ENCODE measurements around the gene UBAP2L. TPM values are rescaled to one million over a fixed set of nuclear protein-coding genes. Genes with fewer than 3 reads are reported as not detected.
"Not testable (repeated sequence)": the region's sequence is repeated elsewhere in the genome, so short reads cannot be mapped to it uniquely, and the experiment has no call there.

The UBAP2L gene
- total RNA-seq, 1 donor from 2014 or later, result 61.7 TPM

DNA sequence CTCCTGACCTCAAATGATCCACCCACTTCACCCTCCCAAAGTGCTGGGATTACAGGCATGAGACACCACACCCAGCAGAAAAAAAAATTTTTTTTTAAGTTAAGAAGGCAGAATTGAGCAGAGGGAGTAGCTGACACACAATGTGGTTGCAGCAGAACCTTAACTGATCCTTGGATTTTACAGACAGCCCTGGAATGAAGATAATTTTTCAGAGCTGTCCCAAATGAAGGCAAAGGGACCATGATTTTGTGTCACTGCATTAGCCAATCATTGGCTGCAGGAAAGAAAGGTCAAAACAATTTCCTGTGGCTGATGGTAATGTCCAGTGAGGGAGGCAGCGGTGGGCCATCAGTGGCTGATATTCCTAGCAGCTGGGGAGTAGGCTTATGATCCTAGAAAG, 80.8 kb downstream of the UBAP2L start:
- Histone ChIP-seq H3K27me3 (ENCODE audit: control insufficient read depth, insufficient read depth, low read length) (no peaks in the 10 kb centered on the region), H3K36me3 (ENCODE audit: control insufficient read depth, insufficient read depth, low read length) (no peaks in the 10 kb centered on the region), H3K4me3 (ENCODE audit: low read depth, low read length) (no peak overlapping the region)
- DNase-seq (ENCODE audit: low read depth), result no peak
- TF ChIP-seq, protein P1, sequence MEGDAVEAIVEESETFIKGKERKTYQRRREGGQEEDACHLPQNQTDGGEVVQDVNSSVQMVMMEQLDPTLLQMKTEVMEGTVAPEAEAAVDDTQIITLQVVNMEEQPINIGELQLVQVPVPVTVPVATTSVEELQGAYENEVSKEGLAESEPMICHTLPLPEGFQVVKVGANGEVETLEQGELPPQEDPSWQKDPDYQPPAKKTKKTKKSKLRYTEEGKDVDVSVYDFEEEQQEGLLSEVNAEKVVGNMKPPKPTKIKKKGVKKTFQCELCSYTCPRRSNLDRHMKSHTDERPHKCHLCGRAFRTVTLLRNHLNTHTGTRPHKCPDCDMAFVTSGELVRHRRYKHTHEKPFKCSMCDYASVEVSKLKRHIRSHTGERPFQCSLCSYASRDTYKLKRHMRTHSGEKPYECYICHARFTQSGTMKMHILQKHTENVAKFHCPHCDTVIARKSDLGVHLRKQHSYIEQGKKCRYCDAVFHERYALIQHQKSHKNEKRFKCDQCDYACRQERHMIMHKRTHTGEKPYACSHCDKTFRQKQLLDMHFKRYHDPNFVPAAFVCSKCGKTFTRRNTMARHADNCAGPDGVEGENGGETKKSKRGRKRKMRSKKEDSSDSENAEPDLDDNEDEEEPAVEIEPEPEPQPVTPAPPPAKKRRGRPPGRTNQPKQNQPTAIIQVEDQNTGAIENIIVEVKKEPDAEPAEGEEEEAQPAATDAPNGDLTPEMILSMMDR (IDR thresholded peaks at IDR 0.05; ENCODE audit: insufficient read depth, low read length, poor library complexity, severe bottlenecking), result no peak

- no peaks in the 10 kb centered on the region for H3K36me3 ChIP-seq (ENCODE audit: control insufficient read depth, insufficient read depth, low read length)
- no peak overlapping the region for H3K4me3 ChIP-seq (ENCODE audit: low read depth, low read length)
- H3K27me3 ChIP-seq (ENCODE audit: control insufficient read depth, insufficient read depth, low read length), result no peaks in the 10 kb centered on the region
- no peak for DNase-seq (ENCODE audit: low read depth)
- TF ChIP-seq, protein P1 (IDR thresholded peaks at IDR 0.05; ENCODE audit: insufficient read depth, low read length, poor library complexity, severe bottlenecking), result no peak
These were observed 84.0 kb downstream of the UBAP2L start for GRCh38 chr1:154304664-154305337.

- TF ChIP-seq, protein P1 (IDR thresholded peaks at IDR 0.05; ENCODE audit: insufficient read depth, low read length, poor library complexity, severe bottlenecking), result no peak
- no peak for DNase-seq (ENCODE audit: low read depth)
- no peaks in the 10 kb centered on the region for H3K27me3 ChIP-seq (ENCODE audit: control insufficient read depth, insufficient read depth, low read length)
- H3K4me3 ChIP-seq (ENCODE audit: low read depth, low read length), result no peak overlapping the region
- H3K36me3 ChIP-seq (ENCODE audit: control insufficient read depth, insufficient read depth, low read length), result no peaks in the 10 kb centered on the region
These were observed 85.4 kb downstream of the UBAP2L start for GRCh38 chr1:154306151-154306550.

DNA sequence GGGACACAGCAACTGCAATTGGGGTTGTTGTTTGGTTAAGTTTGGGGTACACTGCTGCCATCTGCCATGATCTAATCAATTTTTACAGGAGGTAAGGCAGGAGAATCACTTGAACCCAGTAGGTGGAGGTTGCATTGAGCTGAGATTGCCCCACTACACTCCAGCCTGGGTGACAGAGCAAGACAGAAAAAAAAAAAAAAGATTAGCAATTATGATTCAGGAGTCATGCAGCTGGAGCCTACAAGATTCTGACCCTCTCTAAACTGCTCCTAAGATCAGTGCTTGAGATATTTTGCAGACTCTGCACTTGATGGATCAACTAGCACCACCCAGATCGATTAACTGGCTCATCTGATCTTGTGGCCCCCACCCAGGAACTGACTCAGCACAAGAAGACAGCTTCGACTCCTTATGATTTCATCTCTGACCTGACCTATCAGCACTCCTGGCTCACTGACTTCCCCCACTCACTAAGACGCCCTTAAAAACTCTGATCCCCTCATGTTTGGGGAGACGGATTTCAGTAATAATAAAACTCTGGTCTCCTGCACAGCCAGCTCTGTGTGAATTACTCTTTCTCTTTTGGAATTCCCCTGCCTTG, 87.0 kb downstream of the UBAP2L start:
- not testable (repeated sequence) for DNase-seq (ENCODE audit: low read depth); H3K36me3 ChIP-seq (ENCODE audit: control insufficient read depth, insufficient read depth, low read length)

GRCh38 chr1:154309136-154309535, 88.4 kb downstream of the UBAP2L start:
- not testable (repeated sequence) for DNase-seq (ENCODE audit: low read depth); H3K4me3 ChIP-seq (ENCODE audit: low read depth, low read length); H3K36me3 ChIP-seq (ENCODE audit: control insufficient read depth, insufficient read depth, low read length); H3K27me3 ChIP-seq (ENCODE audit: control insufficient read depth, insufficient read depth, low read length)

More for the DNA sequence above, 87.0 kb downstream of the UBAP2L start:
- H3K27me3 ChIP-seq (ENCODE audit: control insufficient read depth, insufficient read depth, low read length); H3K4me3 ChIP-seq (ENCODE audit: low read depth, low read length): not testable (repeated sequence)

DNA sequence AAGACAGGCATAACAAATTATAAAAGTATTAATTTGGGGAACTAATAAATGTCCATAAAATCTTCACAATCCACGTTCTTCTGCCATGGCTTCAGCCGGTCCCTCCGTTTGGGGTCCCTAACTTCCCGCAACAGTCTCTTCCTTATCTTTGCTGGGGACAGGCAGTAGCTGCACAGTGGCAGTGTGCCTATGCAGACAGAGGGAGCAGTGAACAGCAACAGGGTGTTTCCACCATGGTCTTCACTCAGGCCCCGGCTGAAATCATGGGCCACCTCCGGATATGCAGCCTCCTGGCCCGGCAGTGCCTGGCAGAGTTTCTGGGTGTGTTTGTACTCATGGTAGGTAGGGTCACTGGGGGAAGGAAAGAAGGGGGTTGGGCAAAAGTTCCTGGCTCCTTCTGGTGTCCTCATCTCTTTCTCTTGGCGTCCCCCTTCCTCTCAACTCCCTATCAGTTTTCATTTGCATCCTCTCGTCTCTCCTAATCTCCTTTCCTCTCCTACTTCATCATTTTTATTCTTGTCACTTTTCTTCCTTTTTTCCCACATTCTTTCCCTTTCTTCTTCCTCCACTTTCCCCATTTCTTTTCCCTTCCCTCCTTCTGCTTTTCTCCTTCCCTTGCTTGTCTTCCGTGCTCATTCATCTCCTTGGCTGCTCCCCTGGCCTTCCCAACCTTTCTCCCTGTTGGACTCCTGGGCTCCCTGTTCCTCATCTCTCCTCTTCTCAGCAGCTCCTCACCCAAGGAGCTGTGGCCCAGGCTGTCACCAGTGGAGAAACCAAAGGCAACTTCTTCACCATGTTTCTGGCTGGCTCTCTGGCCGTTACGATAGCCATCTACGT, 91.7 kb downstream of the UBAP2L start:
- not testable (repeated sequence) for H3K27me3 ChIP-seq (ENCODE audit: control insufficient read depth, insufficient read depth, low read length); H3K36me3 ChIP-seq (ENCODE audit: control insufficient read depth, insufficient read depth, low read length); DNase-seq (ENCODE audit: low read depth); H3K4me3 ChIP-seq (ENCODE audit: low read depth, low read length)

- H3K27me3 ChIP-seq (ENCODE audit: control insufficient read depth, insufficient read depth, low read length), result no peaks in the 10 kb centered on the region
- no peak overlapping the region for H3K4me3 ChIP-seq (ENCODE audit: low read depth, low read length)
- DNase-seq (ENCODE audit: low read depth), result no peak
- TF ChIP-seq, protein P1 (IDR thresholded peaks at IDR 0.05; ENCODE audit: insufficient read depth, low read length, poor library complexity, severe bottlenecking), result no peak
- no peaks in the 10 kb centered on the region for H3K36me3 ChIP-seq (ENCODE audit: control insufficient read depth, insufficient read depth, low read length)
These were observed 92.3 kb downstream of the UBAP2L start for GRCh38 chr1:154313066-154313356.

- H3K27me3 ChIP-seq (ENCODE audit: control insufficient read depth, insufficient read depth, low read length); H3K36me3 ChIP-seq (ENCODE audit: control insufficient read depth, insufficient read depth, low read length); H3K4me3 ChIP-seq (ENCODE audit: low read depth, low read length); DNase-seq (ENCODE audit: low read depth): not testable (repeated sequence)
These were observed 93.5 kb downstream of the UBAP2L start for GRCh38 chr1:154314226-154314625.

All from kidney epithelial cell (primary cell).